UCSD-AML1 (cell line): ENCODE data around the gene ABHD13.
A peak's percentile ranks its signal among the peaks of the same experiment; 100 is the strongest.
"Not testable (repeated sequence)": the region's sequence is repeated elsewhere in the genome, so short reads cannot be mapped to it uniquely, and the experiment has no call there.

Source experiments
- DNase-seq: peaks from one replicate; lab custom pipeline; 2025; ENCODE audit not compliant: unreplicated experiment; lab: John Stamatoyannopoulos, UW

ABHD13 gene

GRCh38 chr13:108223687-108224503 is 5.7 kb downstream of the ABHD13 start:
- DNase-seq, result no peak

- DNase-seq, result no peak
Measured at GRCh38 chr13:108225440-108225839, 7.2 kb downstream of the ABHD13 start.

- DNase-seq, result no peak
Measured at GRCh38 chr13:108226184-108226583, 8.0 kb downstream of the ABHD13 start.

- DNase-seq, result no peak
Measured at GRCh38 chr13:108227651-108228272, 9.6 kb downstream of the ABHD13 start.

- DNase-seq, result no peak
Measured at GRCh38 chr13:108230377-108230776, 12.2 kb downstream of the ABHD13 start.

- DNase-seq, result no peak
Measured at GRCh38 chr13:108249150-108249549, 31.0 kb downstream of the ABHD13 start.

GRCh38 chr13:108257248-108257647 is 39.1 kb downstream of the ABHD13 start:
- DNase-seq, result no peak

- DNase-seq, result no peak
Measured at GRCh38 chr13:108263621-108264355, 45.6 kb downstream of the ABHD13 start.

GRCh38 chr13:108266321-108266990 is 48.3 kb downstream of the ABHD13 start:
- DNase-seq, result peak; percentile 23

- DNase-seq, result no peak
Measured at GRCh38 chr13:108267347-108267746, 49.2 kb downstream of the ABHD13 start.

- DNase-seq, result not testable (repeated sequence)
Measured at GRCh38 chr13:108267855-108268254, 49.7 kb downstream of the ABHD13 start.

- peak; percentile 12 for DNase-seq
Measured at GRCh38 chr13:108268466-108269112, 50.4 kb downstream of the ABHD13 start.

GRCh38 chr13:108269601-108270328 is 51.6 kb downstream of the ABHD13 start, which contains the start of gene TNFSF13B:
Gene TNFSF13B, plus strand, starts transcription at chr13:108269718. Its CDS starts 178 bp downstream, at chr13:108269896.
- peak; percentile 66 for DNase-seq

GRCh38 chr13:108270442-108270841 is 52.2 kb downstream of the ABHD13 start:
- DNase-seq, result peak; percentile 33

GRCh38 chr13:108272333-108272732 is 54.1 kb downstream of the ABHD13 start:
- DNase-seq, result no peak

GRCh38 chr13:108273429-108274118 is 55.4 kb downstream of the ABHD13 start:
- no peak for DNase-seq

GRCh38 chr13:108274718-108275117 is 56.5 kb downstream of the ABHD13 start:
- no peak for DNase-seq

- DNase-seq, result no peak
Measured at GRCh38 chr13:108276060-108276459, 57.9 kb downstream of the ABHD13 start.

- no peak for DNase-seq
Measured at GRCh38 chr13:108278466-108278865, 60.3 kb downstream of the ABHD13 start.
